ENCODE data around the gene PTMS. TPM values are rescaled to one million over a fixed set of nuclear protein-coding genes. Genes with fewer than 3 reads are reported as not detected.

PTMS gene
- total and polyA plus RNA-seq, 2 donors from 2014 or later, result 269 to 590 TPM

DNA sequence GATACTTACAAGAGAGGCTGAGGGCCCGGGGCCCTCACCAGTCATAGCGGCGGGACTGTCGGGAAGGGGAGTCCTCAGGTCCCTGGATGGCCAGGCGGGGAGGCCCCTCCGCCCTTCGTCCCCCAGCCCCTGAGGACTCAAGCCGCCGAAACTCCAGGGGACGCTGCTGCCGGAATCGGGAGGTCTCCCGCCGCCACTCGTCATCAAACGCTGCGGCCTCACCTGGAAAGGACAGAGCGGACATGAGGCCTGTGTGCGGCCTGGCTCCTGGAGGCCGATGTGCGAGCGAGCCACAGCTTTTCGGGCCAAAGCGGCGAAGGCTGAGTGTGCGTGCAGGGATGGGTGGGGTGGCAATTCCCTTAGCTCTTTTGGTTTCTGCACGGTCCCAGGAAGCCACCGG is 17.4 kb upstream of the PTMS start:
- peak in 1 of 5 donors; percentile 77 for DNase-seq
- H3K36me3 ChIP-seq (ENCODE audit: control insufficient read depth in 2 of 3, insufficient read depth in 3 of 3, low read length in 3 of 3), result peaks cover 12 to 57% (median 30%) of the 10 kb centered on the region in 3 donors

DNA sequence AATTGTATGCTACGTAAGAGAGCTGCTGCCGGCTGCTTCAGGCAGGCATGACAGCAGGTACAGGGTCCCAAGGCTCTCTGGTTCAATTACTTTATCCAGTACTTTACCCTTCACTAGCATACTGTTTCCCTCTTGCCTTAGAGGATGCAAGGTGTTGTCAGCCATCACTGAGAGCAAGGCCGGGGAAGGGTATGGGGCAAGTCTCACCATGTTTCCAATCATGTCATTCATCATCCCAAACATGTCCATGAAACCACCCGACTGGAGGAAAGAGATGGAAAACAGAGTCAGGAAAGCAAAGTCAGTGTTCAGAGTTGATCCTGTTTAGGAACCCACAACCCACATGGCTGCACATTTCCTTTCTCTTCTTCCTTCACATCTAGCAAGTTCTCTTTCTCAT is 15.7 kb upstream of the PTMS start:
- H3K9ac ChIP-seq (ENCODE audit: low read length in 3 of 3), result no peak overlapping the region
- FAIRE-seq (no peak), DNase-seq (no peak)
- H3K4me1 ChIP-seq (ENCODE audit: control insufficient read depth in 2 of 3, insufficient read depth in 2 of 3, low read depth in 1 of 3, low read length in 3 of 3), result peaks cover 7 to 16% (median 15%) of the 10 kb centered on the region in 3 donors
- H3K36me3 ChIP-seq (ENCODE audit: control insufficient read depth in 2 of 3, insufficient read depth in 3 of 3, low read length in 3 of 3), result peaks cover 11 to 54% (median 30%) of the 10 kb centered on the region in 3 donors
- TF ChIP-seq, protein P1, sequence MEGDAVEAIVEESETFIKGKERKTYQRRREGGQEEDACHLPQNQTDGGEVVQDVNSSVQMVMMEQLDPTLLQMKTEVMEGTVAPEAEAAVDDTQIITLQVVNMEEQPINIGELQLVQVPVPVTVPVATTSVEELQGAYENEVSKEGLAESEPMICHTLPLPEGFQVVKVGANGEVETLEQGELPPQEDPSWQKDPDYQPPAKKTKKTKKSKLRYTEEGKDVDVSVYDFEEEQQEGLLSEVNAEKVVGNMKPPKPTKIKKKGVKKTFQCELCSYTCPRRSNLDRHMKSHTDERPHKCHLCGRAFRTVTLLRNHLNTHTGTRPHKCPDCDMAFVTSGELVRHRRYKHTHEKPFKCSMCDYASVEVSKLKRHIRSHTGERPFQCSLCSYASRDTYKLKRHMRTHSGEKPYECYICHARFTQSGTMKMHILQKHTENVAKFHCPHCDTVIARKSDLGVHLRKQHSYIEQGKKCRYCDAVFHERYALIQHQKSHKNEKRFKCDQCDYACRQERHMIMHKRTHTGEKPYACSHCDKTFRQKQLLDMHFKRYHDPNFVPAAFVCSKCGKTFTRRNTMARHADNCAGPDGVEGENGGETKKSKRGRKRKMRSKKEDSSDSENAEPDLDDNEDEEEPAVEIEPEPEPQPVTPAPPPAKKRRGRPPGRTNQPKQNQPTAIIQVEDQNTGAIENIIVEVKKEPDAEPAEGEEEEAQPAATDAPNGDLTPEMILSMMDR (IDR thresholded peaks at IDR 0.05; ENCODE audit: borderline replicate concordance, extremely low read depth, insufficient read depth), result no peak
- H3K27ac ChIP-seq (ENCODE audit: low read depth in 2 of 2, low read length in 2 of 2), result no peak overlapping the region
- H3K27me3 ChIP-seq (ENCODE audit: control insufficient read depth, insufficient read depth, low read length), result no peaks in the 10 kb centered on the region
- H3K4me3 ChIP-seq (ENCODE audit: low read length in 3 of 3), result no peak overlapping the region
- intact Hi-C loops (cut with DNase I), result loop anchor here (10.0 kb wide), 1 partner anchor 74 kb away; the partner anchor contains the start of genes GPR162 and P3H3
- H3K9me3 ChIP-seq (ENCODE audit: control insufficient read depth in 2 of 3, insufficient read depth in 1 of 3, low read length in 3 of 3), result no peaks in the 10 kb centered on the region

More for the DNA sequence above, 17.4 kb upstream of the PTMS start:
- Histone ChIP-seq H3K27ac (ENCODE audit: low read depth in 2 of 2, low read length in 2 of 2) (no peak overlapping the region), H3K9ac (ENCODE audit: low read length in 3 of 3) (no peak overlapping the region), H3K4me3 (ENCODE audit: low read length in 3 of 3) (no peak overlapping the region), H3K9me3 (ENCODE audit: control insufficient read depth in 2 of 3, insufficient read depth in 1 of 3, low read length in 3 of 3) (no peaks in the 10 kb centered on the region), H3K27me3 (ENCODE audit: control insufficient read depth, insufficient read depth, low read length) (no peaks in the 10 kb centered on the region), H3K4me1 (ENCODE audit: control insufficient read depth in 2 of 3, insufficient read depth in 2 of 3, low read depth in 1 of 3, low read length in 3 of 3) (peaks cover 4 to 12% (median 7%) of the 10 kb centered on the region in 3 donors)
- intact Hi-C loops (cut with DNase I), result no loop called here
- TF ChIP-seq, protein P1 (IDR thresholded peaks at IDR 0.05; ENCODE audit: borderline replicate concordance, extremely low read depth, insufficient read depth), result no peak
- FAIRE-seq, result no peak

DNA sequence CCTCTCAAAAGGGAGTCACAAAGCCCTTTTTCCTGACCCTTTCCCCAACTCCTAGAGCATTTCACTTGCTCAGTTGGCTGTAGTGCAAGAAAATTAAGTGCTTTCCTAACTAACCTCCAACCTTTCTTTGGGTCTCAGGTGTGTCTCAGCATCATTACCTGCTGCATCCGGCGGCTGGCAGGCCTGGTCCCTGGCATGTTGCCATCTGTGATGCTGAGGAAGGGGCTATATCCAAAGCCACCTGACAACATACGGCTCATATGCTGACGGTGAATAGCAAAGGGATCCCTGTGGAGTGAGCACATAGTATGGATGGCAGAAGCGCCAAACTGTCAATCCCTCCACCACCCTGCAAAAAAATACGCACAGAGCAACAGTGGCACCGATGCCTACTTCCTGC is 14.4 kb upstream of the PTMS start:
- intact Hi-C loops (cut with DNase I), result loop anchor here (10.0 kb wide), 1 partner anchor 73 kb away; the partner anchor contains the start of genes GPR162 and P3H3
- Histone ChIP-seq H3K27me3 (ENCODE audit: control insufficient read depth, insufficient read depth, low read length) (no peaks in the 10 kb centered on the region), H3K27ac (ENCODE audit: low read depth in 2 of 2, low read length in 2 of 2) (no peak overlapping the region), H3K4me3 (ENCODE audit: low read length in 3 of 3) (peak overlapping the region; percentile 79 to 92 (median 91)), H3K9ac (ENCODE audit: low read length in 3 of 3) (peak overlapping the region; percentile 24 to 99 (median 89)), H3K9me3 (ENCODE audit: control insufficient read depth in 2 of 3, insufficient read depth in 1 of 3, low read length in 3 of 3) (no peaks in the 10 kb centered on the region), H3K4me1 (ENCODE audit: control insufficient read depth in 2 of 3, insufficient read depth in 2 of 3, low read depth in 1 of 3, low read length in 3 of 3) (peaks cover 7 to 16% (median 12%) of the 10 kb centered on the region in 3 donors), H3K36me3 (ENCODE audit: control insufficient read depth in 2 of 3, insufficient read depth in 3 of 3, low read length in 3 of 3) (peaks cover 9 to 50% (median 30%) of the 10 kb centered on the region in 3 donors)
- FAIRE-seq (no peak), DNase-seq (no peak)
- TF ChIP-seq, protein P1 (IDR thresholded peaks at IDR 0.05; ENCODE audit: borderline replicate concordance, extremely low read depth, insufficient read depth), result no peak

Data from kidney (tissue), 14 donors.